Activated CD4-positive, CD25-positive, alpha-beta regulatory T cell treated with anti-CD3 and anti-CD28 coated beads, Interleukin-2, amount 50 U/mL, for 72 hours (primary cell): ENCODE data around the gene CD79A.
A peak's percentile ranks its signal among the peaks of the same experiment; 100 is the strongest.

Source experiments
- DNase-seq: peaks from one replicate; pipeline ENCODE4 v3.0.0; 2021

CD79A gene

GRCh38 chr19:41886761-41887710 is 10.0 kb downstream of the CD79A start:
- peak; percentile 66 for DNase-seq

- peak; percentile 74 for DNase-seq
Observed at GRCh38 chr19:41887711-41888382, 10.8 kb downstream of the CD79A start.

- DNase-seq = no peak
Observed at GRCh38 chr19:41888926-41889325, 11.8 kb downstream of the CD79A start.

- no peak for DNase-seq
Observed at GRCh38 chr19:41889896-41890295, 12.8 kb downstream of the CD79A start.

GRCh38 chr19:41890936-41891335 is 13.9 kb downstream of the CD79A start:
- DNase-seq = no peak

DNA sequence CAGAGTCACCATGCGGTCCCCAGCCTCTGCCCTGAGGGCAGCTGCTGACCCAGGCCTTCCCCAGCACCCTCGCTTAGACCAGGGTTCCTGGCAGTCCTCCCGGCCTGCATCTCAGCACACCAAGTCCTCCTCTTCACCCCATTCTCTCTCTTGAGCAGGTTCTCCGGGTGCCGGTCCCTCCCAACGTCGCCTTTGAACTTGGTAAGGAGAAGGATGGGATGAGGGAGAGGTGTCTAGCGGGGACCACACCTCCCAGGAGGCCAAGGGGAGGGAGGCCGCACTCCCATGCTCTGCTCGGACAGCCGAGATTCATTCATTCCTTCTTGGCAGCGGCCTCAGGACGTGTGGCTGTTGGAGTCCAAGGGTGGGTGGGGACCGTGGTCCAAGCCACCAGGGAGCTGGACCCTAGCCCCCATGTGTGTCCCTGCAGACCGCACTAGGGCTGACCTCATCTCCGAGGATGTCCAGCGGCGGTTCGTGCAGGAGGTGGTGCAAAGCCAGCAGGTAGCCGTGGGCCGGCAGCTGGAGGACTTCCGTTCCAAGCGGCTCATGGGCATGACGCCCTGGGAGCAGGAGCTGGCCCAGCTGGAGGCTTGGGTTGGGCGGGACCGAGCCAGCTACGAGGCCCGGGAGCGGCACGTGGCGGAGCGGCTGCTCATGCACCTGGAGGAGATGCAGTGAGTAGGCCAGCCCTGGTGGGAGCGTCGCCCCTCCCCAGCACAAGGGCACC is 15.3 kb downstream of the CD79A start:
- DNase-seq = no peak

DNA sequence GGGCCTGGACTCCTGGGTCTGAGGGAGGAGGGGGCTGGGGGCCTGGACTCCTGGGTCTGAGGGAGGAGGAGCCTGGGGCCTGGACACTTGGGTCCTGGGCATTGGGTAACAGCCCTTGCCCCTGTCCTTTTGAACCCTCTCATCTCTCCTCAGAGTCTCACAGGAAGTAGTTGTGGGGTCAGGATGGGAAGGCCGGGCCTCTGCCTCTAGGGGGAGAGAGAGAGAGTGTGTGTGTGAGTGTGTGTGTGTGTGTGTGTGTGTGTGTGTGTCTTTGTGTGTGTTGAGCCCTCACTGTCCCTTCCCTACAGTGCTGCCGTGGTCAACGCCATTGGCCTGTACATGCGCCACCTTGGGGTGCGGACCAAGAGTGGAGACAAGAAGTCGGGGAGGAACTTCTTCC is 16.8 kb downstream of the CD79A start:
- DNase-seq = no peak

- no peak for DNase-seq
Observed at GRCh38 chr19:41894350-41894749, 17.3 kb downstream of the CD79A start.

- no peak for DNase-seq
Observed at GRCh38 chr19:41895745-41896580, 18.9 kb downstream of the CD79A start.

GRCh38 chr19:41896581-41896942 is 19.5 kb downstream of the CD79A start:
- DNase-seq = no peak

DNA sequence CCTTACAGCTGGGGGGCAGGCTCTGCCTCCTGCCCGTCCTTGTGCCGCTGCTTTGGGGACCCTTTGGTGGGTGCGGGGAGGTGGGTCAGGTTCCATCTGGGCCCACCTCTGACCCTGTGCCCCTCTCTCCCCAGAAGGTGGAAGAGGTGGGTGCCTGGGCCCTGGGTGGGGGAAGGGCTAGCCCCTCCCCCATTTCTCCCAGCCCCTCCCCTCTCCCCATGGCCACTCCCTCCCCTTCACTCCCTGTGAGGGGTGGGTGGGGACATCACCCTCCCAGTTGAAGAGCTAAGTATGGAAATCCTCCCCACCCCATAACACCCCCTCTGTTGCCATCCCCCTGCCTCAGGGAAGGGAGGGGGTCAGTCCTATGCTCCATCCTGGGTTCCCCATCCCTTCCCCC is 20.1 kb downstream of the CD79A start:
- DNase-seq = no peak

DNA sequence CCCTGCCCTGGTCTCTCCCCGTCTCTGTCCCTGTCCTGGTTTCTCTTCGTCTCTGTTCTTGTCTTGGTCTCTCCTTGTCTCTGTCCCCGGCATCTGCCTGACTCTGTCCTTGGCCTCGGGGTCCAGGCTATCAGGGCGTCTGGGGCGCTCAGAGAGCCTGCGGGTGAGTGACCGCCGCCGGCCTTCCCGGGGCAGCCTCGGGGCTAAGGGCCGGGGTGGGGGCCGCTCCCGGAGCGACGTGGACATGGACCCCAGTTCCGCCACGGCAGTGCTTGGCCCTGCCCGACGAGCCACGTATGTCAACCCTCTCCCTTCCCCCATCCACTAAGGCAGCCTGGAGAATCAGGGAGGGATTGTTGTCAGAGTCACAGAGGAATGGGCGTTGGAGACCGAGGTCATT is 20.7 kb downstream of the CD79A start:
- DNase-seq = no peak

DNA sequence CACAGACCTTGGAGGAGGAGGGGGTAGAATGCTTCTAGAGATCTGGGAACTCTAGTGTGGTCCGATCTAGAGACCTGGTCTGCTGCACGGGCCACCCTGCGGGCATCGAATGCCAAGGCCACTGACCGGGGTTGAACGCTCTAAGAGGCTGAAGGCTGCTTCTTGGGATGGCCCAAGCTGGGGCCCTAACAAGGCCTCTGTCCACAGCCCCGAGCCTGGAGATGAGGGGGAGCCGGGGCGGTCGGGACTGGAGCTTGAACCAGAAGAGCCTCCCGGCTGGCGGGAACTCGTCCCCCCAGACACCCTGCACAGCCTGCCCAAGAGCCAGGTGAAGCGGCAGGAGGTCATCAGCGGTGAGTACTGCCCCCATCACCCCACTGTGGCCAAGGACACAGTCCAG is 21.2 kb downstream of the CD79A start:
- DNase-seq = no peak

DNA sequence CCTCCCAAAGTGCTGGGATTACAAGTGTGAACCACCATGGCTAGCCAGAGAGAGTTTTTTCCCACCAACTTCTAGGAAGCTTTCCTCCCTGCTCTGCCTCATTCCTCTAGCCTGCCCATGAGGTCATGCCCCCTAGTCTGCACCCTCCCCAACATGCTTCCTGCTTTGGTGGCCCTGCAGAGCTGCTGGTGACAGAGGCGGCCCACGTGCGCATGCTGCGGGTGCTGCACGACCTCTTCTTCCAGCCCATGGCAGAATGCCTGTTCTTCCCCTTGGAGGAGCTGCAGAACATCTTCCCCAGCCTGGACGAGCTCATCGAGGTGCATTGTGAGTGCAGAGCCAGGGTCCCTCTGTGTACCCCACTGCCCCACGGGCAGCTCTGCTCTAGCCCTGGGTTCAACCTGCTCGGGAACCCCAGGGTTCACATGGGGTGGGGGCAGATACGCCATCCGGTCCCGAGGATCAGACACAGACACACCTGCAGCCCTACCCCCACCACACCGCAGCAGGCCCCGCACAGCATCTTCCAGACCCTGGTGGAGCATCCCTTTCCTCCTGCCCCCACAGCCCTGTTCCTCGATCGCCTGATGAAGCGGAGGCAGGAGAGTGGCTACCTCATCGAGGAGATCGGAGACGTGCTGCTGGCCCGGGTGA is 24.8 kb downstream of the CD79A start:
- no peak for DNase-seq

DNA sequence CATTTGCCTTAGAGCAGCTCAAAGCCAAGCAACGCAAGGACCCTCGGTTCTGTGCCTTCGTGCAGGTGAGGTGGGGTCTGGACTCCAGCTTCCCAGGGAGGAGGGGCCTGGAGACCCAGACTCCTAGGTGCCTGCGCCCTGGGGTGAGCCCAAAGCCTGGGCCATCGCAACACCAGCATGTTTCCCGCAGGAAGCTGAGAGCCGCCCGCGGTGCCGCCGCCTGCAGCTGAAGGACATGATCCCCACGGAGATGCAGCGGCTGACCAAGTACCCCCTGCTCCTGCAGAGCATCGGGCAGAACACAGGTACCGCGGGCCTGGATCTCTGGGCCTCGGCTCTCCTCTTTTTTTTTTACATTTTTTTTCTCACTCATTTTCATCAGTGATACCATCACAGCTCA is 25.5 kb downstream of the CD79A start:
- DNase-seq = no peak

GRCh38 chr19:41903193-41903953 is 26.3 kb downstream of the CD79A start:
- DNase-seq = no peak

GRCh38 chr19:41904118-41904870 is 27.2 kb downstream of the CD79A start:
- no peak for DNase-seq

GRCh38 chr19:41905273-41906002 is 28.4 kb downstream of the CD79A start:
- no peak for DNase-seq

DNA sequence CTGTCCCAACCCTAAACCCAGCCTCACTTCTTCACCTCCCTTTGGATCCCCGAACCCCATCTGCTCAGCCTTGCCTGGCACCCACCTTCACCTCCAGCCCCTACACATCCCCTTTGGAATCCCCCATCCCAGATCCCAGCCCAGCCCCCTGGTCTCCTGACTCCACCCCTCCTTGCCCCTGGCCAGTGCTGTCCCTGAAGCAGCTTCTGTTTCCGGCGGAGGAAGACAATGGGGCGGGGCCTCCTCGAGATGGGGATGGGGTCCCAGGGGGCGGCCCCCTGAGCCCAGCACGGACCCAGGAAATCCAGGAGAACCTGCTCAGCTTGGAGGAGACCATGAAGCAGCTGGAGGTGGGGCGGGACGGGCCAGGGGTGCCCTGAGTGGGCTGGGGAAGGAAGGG is 29.2 kb downstream of the CD79A start:
- DNase-seq = no peak
